ENCODE measurements around the gene PRM3.

The PRM3 gene

GRCh38 chr16:11242658-11243057 lies 30.8 kb downstream of the PRM3 start:
- DNase-seq: no peak

DNA sequence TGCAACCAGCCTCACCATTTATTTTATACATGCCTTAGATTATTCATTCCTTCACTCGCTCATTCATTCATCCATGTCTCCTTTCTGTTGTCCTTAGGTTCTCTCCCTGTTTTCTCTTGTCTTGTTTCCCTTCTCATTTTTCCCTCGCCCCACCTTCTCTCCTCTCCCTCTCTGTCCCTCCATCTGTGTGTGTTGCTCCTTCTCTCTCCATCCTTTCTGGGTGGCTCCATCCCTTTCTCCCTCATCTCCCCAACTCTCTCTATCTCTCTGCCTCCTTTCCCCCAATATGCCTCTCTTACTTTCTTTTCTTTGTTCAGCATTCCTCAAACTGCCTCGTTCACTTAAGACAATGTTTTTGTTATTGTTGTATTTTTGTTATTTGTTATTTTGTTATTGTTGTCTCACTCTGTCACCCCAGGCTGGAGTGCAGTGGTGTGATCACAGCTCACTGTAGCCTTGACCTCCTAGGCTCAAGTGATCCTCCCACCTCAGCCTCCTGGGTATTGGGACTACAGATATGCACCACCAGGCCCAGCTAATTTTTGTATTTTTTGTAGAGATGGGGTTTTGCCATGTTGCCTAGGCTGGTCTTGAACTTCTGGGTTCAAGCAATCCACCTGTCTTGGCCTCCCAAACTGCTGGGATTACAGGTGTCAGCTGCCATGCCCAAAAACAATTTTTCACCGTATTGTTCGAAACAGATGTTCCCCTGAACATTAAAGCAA lies 31.8 kb downstream of the PRM3 start:
- no peak for DNase-seq

GRCh38 chr16:11240636-11241473 lies 32.6 kb downstream of the PRM3 start:
- no peak for DNase-seq

DNA sequence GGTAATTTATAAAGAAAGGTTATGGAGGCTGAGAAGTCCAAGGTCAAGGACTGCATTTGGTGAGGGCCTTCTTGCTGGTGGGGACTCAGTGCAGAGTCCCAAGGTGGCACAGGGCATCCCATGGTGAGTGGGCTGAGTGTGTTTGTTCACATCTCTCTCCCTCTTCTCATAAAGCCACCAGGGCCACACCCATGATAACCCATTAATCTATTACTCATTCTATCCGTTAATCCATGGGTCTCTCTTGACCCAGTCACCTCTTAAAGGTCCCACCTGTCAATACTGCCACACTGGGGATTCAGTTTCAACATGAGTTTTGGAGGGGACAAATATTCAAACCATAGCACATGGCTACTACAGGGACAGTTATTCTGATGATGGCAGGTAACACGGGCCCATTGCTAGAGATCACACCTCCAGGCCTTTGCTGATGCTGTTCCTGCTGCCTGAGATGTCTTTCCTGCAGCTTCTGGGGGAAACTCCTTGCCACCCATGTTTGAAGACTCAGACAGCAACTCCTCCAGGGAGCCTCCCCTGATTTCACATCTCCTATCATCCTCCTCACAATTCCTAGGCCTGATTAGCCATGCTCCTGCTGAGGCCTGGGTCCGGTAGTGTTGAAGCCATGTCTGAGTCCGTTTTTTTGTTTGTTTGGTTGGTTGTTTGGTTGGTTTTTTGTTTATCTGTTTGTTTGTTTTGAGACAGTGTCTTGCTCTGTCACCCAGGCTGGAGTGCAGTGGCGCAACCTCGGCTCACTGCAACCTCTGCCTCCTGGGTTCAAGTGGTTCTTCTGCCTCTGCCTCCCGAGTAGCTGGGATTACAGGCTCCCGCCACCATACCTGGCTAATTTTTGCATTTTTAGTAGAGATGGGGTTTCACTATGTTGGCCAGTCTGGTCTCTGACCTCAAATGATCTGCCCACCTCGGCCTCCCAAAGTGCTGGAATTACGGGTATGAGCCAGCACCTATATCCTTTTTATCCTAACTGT lies 33.5 kb downstream of the PRM3 start:
- no peak for DNase-seq

DNA sequence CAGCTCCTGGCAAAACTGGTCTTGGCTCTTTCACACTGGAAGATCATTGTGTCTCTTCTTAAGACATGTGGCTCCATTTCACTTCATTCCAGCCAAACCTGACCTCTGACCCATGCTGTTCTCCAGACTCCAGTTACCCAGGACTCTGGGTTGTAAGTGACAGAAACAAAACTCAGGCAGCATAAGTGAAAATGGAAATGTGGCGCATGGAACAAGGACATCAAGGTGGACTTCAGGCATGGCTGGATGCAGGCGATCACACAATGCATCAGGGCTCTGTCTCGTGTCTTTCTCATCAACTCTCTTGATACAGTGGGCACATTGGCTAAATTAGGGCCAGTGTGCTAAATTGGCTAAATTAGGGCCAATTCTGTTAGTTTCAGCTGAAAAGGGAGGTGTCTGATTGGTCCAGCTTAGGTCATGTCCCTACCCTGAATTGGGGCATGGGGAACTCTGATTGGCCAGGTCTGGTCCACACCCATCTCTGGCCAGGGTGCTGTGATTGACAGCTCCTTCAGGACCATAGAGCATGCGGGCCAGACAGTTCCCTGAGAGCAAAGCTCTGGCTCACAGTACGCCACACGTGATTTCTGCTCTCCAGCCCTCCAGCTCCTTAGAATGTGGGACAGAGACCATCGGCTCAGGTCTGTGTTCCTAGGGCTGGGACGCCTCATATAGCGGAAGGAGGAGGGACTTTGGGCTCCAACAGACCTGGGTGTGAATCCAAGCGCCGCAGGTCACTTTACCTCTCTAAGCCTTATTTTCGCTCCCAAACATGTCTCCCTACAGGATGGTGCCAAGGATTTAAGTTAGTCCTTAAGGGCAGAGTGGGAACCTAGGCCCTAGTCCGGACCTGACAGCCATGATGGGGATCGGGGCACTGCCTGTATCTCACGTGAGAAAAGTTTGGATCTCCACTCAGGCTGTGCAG lies 34.9 kb downstream of the PRM3 start:
- no peak for DNase-seq

DNA sequence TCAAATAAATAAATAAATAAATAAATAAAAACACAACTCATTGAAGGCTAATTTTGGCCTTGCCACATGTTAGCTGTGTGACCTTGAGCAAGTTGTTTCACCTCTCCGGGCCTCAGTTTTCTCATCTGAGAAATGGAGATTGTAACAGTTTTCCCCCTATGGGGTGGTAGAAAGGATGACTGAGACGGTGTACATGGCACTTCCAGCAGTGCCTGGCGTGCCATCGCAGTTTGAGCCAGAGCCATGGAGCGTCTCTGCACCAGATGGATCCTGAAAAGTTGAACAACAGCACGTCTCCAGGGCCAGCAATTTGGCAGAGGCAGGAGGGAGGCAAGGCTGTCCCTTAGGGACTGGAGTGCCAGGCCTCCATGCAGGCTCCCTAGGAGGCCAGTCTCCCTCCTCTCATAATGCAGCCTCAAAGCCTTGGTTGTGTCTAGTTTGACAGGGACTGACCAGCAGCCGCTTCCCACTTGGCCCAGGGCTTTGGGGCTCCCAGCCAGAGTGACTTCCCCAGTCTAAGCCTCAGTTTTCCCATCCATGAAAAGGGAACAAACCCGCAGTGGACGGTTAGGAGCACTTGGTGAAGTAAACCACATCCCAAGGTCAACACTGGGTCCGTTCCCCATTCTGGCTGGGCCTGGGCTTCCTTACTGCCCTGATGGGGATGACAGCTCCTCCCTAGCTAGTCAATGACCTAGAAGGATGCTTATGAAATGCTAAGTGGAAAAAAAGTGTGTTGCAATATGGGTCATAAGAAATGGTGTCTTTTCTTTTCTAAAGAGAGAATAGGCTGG lies 36.8 kb downstream of the PRM3 start:
- DNase-seq: no peak

DNA sequence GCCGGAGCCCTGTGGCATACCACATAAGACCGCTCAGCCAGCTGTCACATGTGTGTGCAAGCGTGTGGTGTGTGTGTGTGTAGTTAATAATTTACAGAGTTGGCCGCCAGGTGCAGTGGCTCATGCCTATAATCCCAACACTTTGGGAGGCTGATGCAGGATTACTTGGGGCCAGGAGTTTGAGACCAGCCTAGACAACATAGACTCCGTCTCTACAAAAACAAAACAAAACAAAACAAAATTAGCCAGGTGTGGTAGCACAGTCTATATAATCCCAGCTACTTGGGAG lies 37.8 kb downstream of the PRM3 start:
- DNase-seq: no peak

- DNase-seq: no peak
These were observed 38.3 kb downstream of the PRM3 start for GRCh38 chr16:11234884-11235702.

- peak; percentile 66 for DNase-seq
These were observed 39.6 kb downstream of the PRM3 start for GRCh38 chr16:11233727-11234376.

GRCh38 chr16:11232852-11233726 lies 40.3 kb downstream of the PRM3 start:
- peak; percentile 85 for DNase-seq

DNA sequence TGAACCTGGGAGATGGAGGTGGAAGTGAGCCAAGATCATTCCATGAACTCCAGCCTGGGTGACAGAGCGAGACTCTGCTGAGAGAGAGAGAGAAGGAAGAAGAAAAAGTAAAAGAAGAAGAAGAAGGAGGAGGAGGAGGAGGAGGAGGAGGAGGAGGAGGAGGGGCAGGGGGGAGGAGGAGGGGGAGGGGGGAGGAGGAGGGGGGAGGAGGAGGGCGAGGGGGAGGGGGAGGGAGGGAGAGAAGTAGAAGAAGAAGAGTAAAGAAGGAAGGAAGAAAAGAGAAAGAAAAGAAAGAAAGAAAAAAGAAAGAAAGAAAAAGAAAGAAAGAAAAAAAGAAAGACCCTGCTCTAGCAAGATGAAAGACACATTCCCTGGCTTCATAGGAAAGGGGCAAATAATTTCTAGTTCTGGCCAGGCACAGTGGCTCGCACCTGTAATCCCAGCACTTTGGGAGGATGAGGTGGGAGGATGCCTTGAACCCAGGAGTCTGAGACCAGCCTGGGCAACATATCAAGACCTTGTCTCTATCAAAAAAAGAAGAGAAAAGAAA lies 41.1 kb downstream of the PRM3 start:
- DNase-seq: no peak

- DNase-seq: no peak
These were observed 42.0 kb downstream of the PRM3 start for GRCh38 chr16:11231367-11231970.

GRCh38 chr16:11229906-11230305 lies 43.5 kb downstream of the PRM3 start:
- DNase-seq: no peak

DNA sequence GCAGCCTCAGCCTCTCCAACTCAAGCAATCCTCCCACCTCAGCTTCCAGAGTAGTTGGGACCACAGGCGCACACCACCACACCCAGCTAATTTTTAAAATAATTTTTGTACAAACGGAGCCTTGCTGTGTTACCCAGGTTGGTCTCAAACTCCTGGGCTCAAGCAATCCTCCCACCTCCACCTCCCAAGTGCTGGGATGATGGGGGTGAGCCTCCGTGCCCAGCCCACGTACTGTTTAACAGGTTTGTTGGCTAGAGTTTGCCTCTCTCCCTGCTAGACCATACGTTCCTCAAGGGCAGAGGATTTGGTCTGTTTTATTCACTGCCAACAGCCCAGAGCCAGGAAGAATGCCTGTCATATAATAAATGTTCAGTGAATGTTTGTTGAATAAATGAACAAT lies 44.0 kb downstream of the PRM3 start:
- no peak for DNase-seq

DNA sequence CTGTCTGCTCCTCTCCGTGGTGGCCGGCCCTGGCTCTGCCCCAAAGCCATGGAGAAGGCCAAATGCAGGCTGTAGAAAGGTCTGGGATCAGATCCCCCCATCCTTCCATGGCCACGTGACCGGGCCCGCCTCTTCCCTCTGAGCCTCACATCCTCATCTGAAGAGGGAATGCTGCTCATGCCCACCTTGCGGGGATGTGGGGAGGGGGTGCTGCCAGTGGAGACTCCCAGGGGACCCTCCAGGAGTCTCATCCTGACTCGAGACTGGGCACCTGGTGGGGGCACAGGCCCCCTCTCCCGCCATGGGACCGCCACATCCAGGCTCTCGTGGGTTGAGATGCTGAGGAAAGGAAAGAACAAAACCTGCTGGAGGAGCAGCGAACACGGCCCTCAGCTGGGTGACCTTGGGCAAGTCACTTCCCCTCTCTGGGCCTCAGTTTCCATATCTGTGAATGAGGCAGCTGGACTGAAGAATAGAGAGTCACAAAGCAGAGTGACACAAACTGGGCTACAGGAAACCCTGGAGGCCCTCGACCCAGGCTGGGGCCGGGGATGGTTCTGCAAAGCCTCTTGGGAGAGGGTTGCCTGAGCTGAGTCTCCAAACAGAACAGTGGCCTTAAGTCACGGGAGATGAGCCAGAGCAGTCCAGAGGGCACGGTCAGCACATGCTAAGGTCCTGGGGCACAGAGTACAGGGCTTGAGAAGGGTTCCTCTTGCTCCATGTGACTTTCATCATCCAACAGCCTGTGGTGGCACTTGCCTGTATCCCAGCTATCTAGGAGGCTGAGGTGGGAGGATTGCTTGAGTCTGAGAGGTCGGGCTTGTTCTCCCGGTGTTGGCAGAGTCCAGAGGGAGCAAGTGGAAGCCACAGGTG lies 47.5 kb downstream of the PRM3 start:
- DNase-seq: peak; percentile 19

GRCh38 chr16:11224894-11225676 lies 48.3 kb downstream of the PRM3 start:
- peak; percentile 85 for DNase-seq
